HG03280 (cell line): ENCODE measurements around the gene ANKRD39.

ENCODE experiments used
- ATAC-seq: cut with Tn5 transposase; IDR thresholded peaks from one replicate; pipeline ENCODE4 v1.9.1; 2021; ENCODE audit warnings: mild to moderate bottlenecking, moderate library complexity; ENCODE audit not compliant: unreplicated experiment

Gene ANKRD39

GRCh38 chr2:96859681-96860064, 1.9 kb upstream of the ANKRD39 start:
- no peak for ATAC-seq

GRCh38 chr2:96859099-96859649, 1.4 kb upstream of the ANKRD39 start:
- ATAC-seq: no peak

- ATAC-seq: no peak
Measured at GRCh38 chr2:96856776-96857666, 795 bp downstream of the ANKRD39 start.

- ATAC-seq: no peak
Measured at GRCh38 chr2:96853321-96853720, 4.5 kb downstream of the ANKRD39 start.

- no peak for ATAC-seq
Measured at GRCh38 chr2:96852667-96853066, 5.1 kb downstream of the ANKRD39 start.

GRCh38 chr2:96848264-96848663, 9.6 kb downstream of the ANKRD39 start:
- ATAC-seq: no peak

GRCh38 chr2:96847586-96847985, 10.2 kb downstream of the ANKRD39 start:
- no peak for ATAC-seq

GRCh38 chr2:96846825-96847224, 11.0 kb downstream of the ANKRD39 start:
- no peak for ATAC-seq

- ATAC-seq: no peak
Measured at GRCh38 chr2:96844405-96844808, 13.4 kb downstream of the ANKRD39 start.

GRCh38 chr2:96843538-96844268, 14.1 kb downstream of the ANKRD39 start, which contains the start of gene ANKRD23:
Gene ANKRD23, minus strand, starts transcription at chr2:96844021. Its CDS starts 29 bp downstream, at chr2:96843992.
- ATAC-seq: no peak

GRCh38 chr2:96842600-96842999, 15.2 kb downstream of the ANKRD39 start:
- ATAC-seq: no peak

GRCh38 chr2:96841701-96842495, 15.9 kb downstream of the ANKRD39 start:
- no peak for ATAC-seq

GRCh38 chr2:96839875-96840850, 17.7 kb downstream of the ANKRD39 start:
- no peak for ATAC-seq

- peak; percentile 64 for ATAC-seq
Measured at GRCh38 chr2:96839293-96839874, 18.4 kb downstream of the ANKRD39 start.

GRCh38 chr2:96838345-96839292, 19.2 kb downstream of the ANKRD39 start:
- no peak for ATAC-seq

GRCh38 chr2:96837575-96837974, 20.2 kb downstream of the ANKRD39 start:
- ATAC-seq: no peak

- ATAC-seq: no peak
Measured at GRCh38 chr2:96835830-96836229, 22.0 kb downstream of the ANKRD39 start.
